H54 (cell line): ENCODE measurements around the gene ZBED1.

Experiments
- DNase-seq: peaks from one replicate; pipeline ENCODE4 v3.0.0; 2011; ENCODE audit warnings: low spot score, mixed read lengths; ENCODE audit not compliant: insufficient read length
- FAIRE-seq: peaks from 3 replicates; lab custom pipeline; 2011; peaks lifted over from hg19 to GRCh38; lab: Jason Lieb, UNC
- POLR2A ChIP-seq: IDR thresholded peaks from 2 replicates; pipeline ENCODE4 v1.6.1; 2011; ENCODE audit warnings: low read depth, mild to moderate bottlenecking, low read length

The ZBED1 gene

GRCh38 chrX:2451501-2452316 is 49.1 kb downstream of the ZBED1 start:
- FAIRE-seq = no peak
- no peak for DNase-seq
- TF ChIP-seq POLR2A = no peak

- no peak for DNase-seq
- FAIRE-seq = no peak
- TF ChIP-seq POLR2A = no peak
Measured at GRCh38 chrX:2450681-2451080, 50.1 kb downstream of the ZBED1 start.

- no peak for TF ChIP-seq POLR2A
- DNase-seq (no peak), FAIRE-seq (no peak)
Measured at GRCh38 chrX:2449135-2449886, 51.5 kb downstream of the ZBED1 start.

- FAIRE-seq (no peak), DNase-seq (no peak)
- TF ChIP-seq POLR2A = no peak
Measured at GRCh38 chrX:2447484-2447883, 53.3 kb downstream of the ZBED1 start.

- FAIRE-seq (no peak), DNase-seq (no peak)
Measured at GRCh38 chrX:2446815-2447214, 54.0 kb downstream of the ZBED1 start.

GRCh38 chrX:2445662-2446623 is 54.8 kb downstream of the ZBED1 start:
- TF ChIP-seq POLR2A = no peak
- FAIRE-seq (no peak), DNase-seq (no peak)

More at GRCh38 chrX:2446815-2447214, 54.0 kb downstream of the ZBED1 start:
- TF ChIP-seq POLR2A = no peak

GRCh38 chrX:2442694-2443093 is 58.1 kb downstream of the ZBED1 start:
- DNase-seq = no peak
- no peak for TF ChIP-seq POLR2A
- FAIRE-seq = no peak

GRCh38 chrX:2441466-2441865 is 59.3 kb downstream of the ZBED1 start:
- no peak for DNase-seq
- no peak for FAIRE-seq
- no peak for TF ChIP-seq POLR2A

GRCh38 chrX:2439613-2440012 is 61.2 kb downstream of the ZBED1 start:
- no peak for FAIRE-seq

More at GRCh38 chrX:2439613-2440012, 61.2 kb downstream of the ZBED1 start:
- DNase-seq = no peak
- TF ChIP-seq POLR2A = no peak
